A549 (cell line): ENCODE results near the gene GPHB5. TPM values are rescaled to one million over a fixed set of nuclear protein-coding genes. Genes with fewer than 3 reads are reported as not detected.

Experiments used
- ATAC-seq, 2 experiments: fragments of 200-7000 bp in 1 of 2; fragments of >200 bp in 1 of 2; cut with Nextera tagmentation in 1 of 2; cut with Tn5 transposase in 1 of 2; 3 replicates each; pipeline versions ENCODE4 v1.8.0 to v1.9.1; 2018 to 2020; ENCODE audit warnings: mild to moderate bottlenecking in 1 of 2, moderate library complexity in 1 of 2
- CTCF ChIA-PET: fragments of 300-600 bp; sonication (Branson Sonifier 250); formaldehyde crosslinking; extraction: SDS; loops from one replicate; lab custom pipeline; 2021; ENCODE audit warnings: antibody characterized with exemption, inconsistent platforms; lab: Yijun Ruan, JAX
- POLR2A ChIA-PET: fragments of 350-600 bp; formaldehyde crosslinking; extraction: SDS; loops from one replicate; lab custom pipeline; 2021; ENCODE audit warnings: antibody characterized with exemption, inconsistent platforms; lab: Yijun Ruan, JAX
- DNase-seq, 2 experiments: peaks; one replicate each; pipeline versions ENCODE4 v3.0.0 to v3.0.0-alpha.2; 2011 to 2016; ENCODE audit warnings: low read depth in 1 of 2, low spot score in 1 of 2
- FAIRE-seq: peaks from 2 replicates; lab custom pipeline; 2011; peaks lifted over from hg19 to GRCh38; lab: Jason Lieb, UNC
- H3K27ac ChIP-seq, 2 experiments: fragments of >200 bp; sonication (Bioruptor Twin); formaldehyde crosslinking; 3 replicates each; pipeline ENCODE4 v1.5.1; 2016 to 2017
- H3K4me1 ChIP-seq: fragments of >200 bp; sonication (Bioruptor Twin); formaldehyde crosslinking; 3 replicates; pipeline ENCODE4 v1.6.1; 2016
- H3K4me2 ChIP-seq: fragments of >200 bp; sonication (Bioruptor Twin); formaldehyde crosslinking; 3 replicates; pipeline ENCODE4 v1.6.1; 2016
- H3K4me3 ChIP-seq: fragments of >200 bp; sonication (Bioruptor Twin); formaldehyde crosslinking; 3 replicates; pipeline ENCODE4 v1.5.1; 2016
- H3K9me3 ChIP-seq: fragments of >200 bp; sonication (Bioruptor Twin); formaldehyde crosslinking; 3 replicates; pipeline ENCODE4 v1.6.1; 2016
- BHLHE40 ChIP-seq: IDR thresholded peaks from 2 replicates; pipeline ENCODE4 v1.6.1; 2012; ENCODE audit warnings: low read depth, low read length, inconsistent platforms
- CBX2 ChIP-seq: fragments of 200-600 bp; sonication (generic); IDR thresholded peaks from 2 replicates; pipeline ENCODE4 v1.6.1; 2016; ENCODE audit warnings: low read depth, mild to moderate bottlenecking, borderline replicate concordance
- CHD2 ChIP-seq: fragments of 150-350 bp; IDR thresholded peaks from 2 replicates; pipeline ENCODE4 v1.6.1; 2014; ENCODE audit warnings: low read length; ENCODE audit not compliant: partially characterized antibody
- EHMT2 ChIP-seq: fragments of 200-600 bp; sonication (generic); IDR thresholded peaks from 2 replicates; pipeline ENCODE4 v1.6.1; 2016; ENCODE audit warnings: antibody characterized with exemption, low read depth, mild to moderate bottlenecking, moderate library complexity
- FOSB ChIP-seq: fragments of 250-450 bp; sonication (Bioruptor Pico); IDR thresholded peaks from 2 replicates; pipeline ENCODE4 v1.5.0; 2020; ENCODE audit warnings: mild to moderate bottlenecking, moderate library complexity
- GATA3 ChIP-seq: IDR thresholded peaks from 2 replicates; pipeline ENCODE4 v1.6.1; 2012; ENCODE audit warnings: borderline replicate concordance
- HEYL ChIP-seq: fragments of 250-450 bp; sonication (Bioruptor Pico); IDR thresholded peaks from 2 replicates; pipeline ENCODE4 v1.8.0; 2021; ENCODE audit warnings: mild to moderate bottlenecking, moderate library complexity
- HOXB13 ChIP-seq: fragments of 250-450 bp; sonication (Bioruptor Pico); IDR thresholded peaks from 2 replicates; pipeline ENCODE4 v1.5.0; 2020; ENCODE audit warnings: low read depth, mild to moderate bottlenecking, moderate library complexity
- HOXB5 ChIP-seq: fragments of 250-450 bp; sonication (Bioruptor Pico); IDR thresholded peaks from 2 replicates; pipeline ENCODE4 v1.5.0; 2020; ENCODE audit warnings: mild to moderate bottlenecking, moderate library complexity
- KDM1A ChIP-seq: fragments of 200-600 bp; sonication (generic); IDR thresholded peaks from 2 replicates; pipeline ENCODE4 v1.6.1; 2016; ENCODE audit warnings: low read depth, mild to moderate bottlenecking
- NFE2L2 ChIP-seq: fragments of 150-350 bp; conservative IDR thresholded peaks from 2 replicates; pipeline ENCODE4 v1.6.1; 2014; ENCODE audit warnings: low read length
- PHF8 ChIP-seq: fragments of 200-600 bp; sonication (generic); IDR thresholded peaks from 2 replicates; pipeline ENCODE4 v1.6.1; 2016; ENCODE audit warnings: low read depth, mild to moderate bottlenecking, antibody characterized with exemption, moderate library complexity, borderline replicate concordance
- POLR2AphosphoS2 ChIP-seq: conservative IDR thresholded peaks from 2 replicates; pipeline ENCODE4 v1.6.1; 2012; ENCODE audit warnings: low read length, improper control_type of control experiment, inconsistent platforms
- RARB ChIP-seq: fragments of 250-450 bp; sonication (Bioruptor Pico); IDR thresholded peaks from 2 replicates; pipeline ENCODE4 v1.8.0; 2021; ENCODE audit warnings: mild to moderate bottlenecking, moderate library complexity
- RCOR1 ChIP-seq: fragments of 150-350 bp; IDR thresholded peaks from 2 replicates; pipeline ENCODE4 v1.6.1; 2014; ENCODE audit warnings: antibody characterized with exemption, low read length, low read depth
- RNF2 ChIP-seq: fragments of 200-600 bp; sonication (generic); IDR thresholded peaks from 2 replicates; pipeline ENCODE4 v1.6.1; 2016; ENCODE audit warnings: low read depth, mild to moderate bottlenecking, antibody characterized with exemption, moderate library complexity, borderline replicate concordance
- SREBF2 ChIP-seq: fragments of 450-650 bp; IDR thresholded peaks from 2 replicates; pipeline ENCODE4 v1.6.1; 2014; ENCODE audit warnings: mild to moderate bottlenecking, moderate library complexity
- TFCP2L1 ChIP-seq: fragments of 250-450 bp; sonication (Bioruptor Pico); IDR thresholded peaks from 2 replicates; pipeline ENCODE4 v1.5.0; 2021; ENCODE audit warnings: mild to moderate bottlenecking
- ZFP36 ChIP-seq: fragments of 450-650 bp; IDR thresholded peaks from 2 replicates; pipeline ENCODE4 v1.6.1; 2014; ENCODE audit warnings: borderline replicate concordance; ENCODE audit not compliant: partially characterized antibody
- ZNF302 ChIP-seq: fragments of 250-450 bp; sonication (Bioruptor Pico); IDR thresholded peaks from 2 replicates; pipeline ENCODE4 v1.9.0; 2021; ENCODE audit warnings: inconsistent platforms, mild to moderate bottlenecking, moderate library complexity
- WGBS: methylation state at CpG from one replicate; pipeline ENCODE4 v1.1.6; 2017; ENCODE audit errors: missing lambda C conversion rate; 5-methylcytosine and 5-hydroxymethylcytosine counted together
- polyA plus RNA-seq, 4 experiments: library from polyadenylated mRNA; depleted of rRNA in 3 of 4; stranded (reverse); fragments of >200 nt; fragmentation: RNase III in 1 of 4; extraction: RNeasy Plus Mini Kit Qiagen cat#74134 plus additional on column Dnase treatment in 1 of 4; gene quantifications; 2 replicates in 3 of 4; 3 replicates in 1 of 4; pipeline ENCODE4 v1.2.3, GENCODE V29; 2011 to 2017
- TF ChIP-seq, protein P1 (sequence below): fragments of 150-350 bp; IDR thresholded peaks from 2 replicates; pipeline ENCODE4 v1.6.1; 2014; ENCODE audit warnings: low read depth, mild to moderate bottlenecking, low read length
- TF ChIP-seq, protein P2 (sequence below): fragments of >200 bp; sonication (Bioruptor Twin); formaldehyde crosslinking; IDR thresholded peaks from 3 replicates; pipeline ENCODE4 v1.6.1; 2016
- TF ChIP-seq, protein P3 (sequence below): fragments of 200-600 bp; sonication (generic); IDR thresholded peaks from 2 replicates; pipeline ENCODE4 v1.6.1; 2016; ENCODE audit warnings: antibody characterized with exemption, mild to moderate bottlenecking, moderate library complexity
- TF ChIP-seq, protein P4 (sequence below): fragments of 250-450 bp; sonication (Bioruptor Pico); IDR thresholded peaks from 2 replicates; pipeline ENCODE4 v1.5.0; 2021; ENCODE audit warnings: mild to moderate bottlenecking, moderate library complexity, borderline replicate concordance

GPHB5 gene
- polyA plus RNA-seq, 2 of the 4 experiments (the other 2 are of a cell fraction), result not detected

DNA sequence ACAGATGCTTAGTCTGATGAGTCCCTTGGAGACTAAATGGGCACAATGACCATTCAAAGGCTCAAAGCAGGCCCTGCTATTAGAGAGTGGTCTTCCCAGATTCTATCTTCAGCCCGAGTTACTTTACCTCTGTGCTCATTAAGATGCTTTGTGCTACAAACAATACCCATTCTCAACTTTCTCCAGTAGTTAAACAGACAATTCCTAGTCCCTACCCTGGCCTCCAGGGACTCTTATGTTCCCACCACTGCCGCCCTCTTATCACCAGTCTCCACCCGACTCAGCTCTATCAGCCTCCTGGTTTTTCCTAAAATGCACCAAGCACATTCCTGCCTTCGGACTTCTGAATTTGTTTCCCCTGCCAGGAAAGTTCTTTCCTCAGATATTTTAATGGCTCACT is 25.6 kb upstream of the GPHB5 start (continued):
- TF ChIP-seq CHD2 (no peak), HOXB5 (no peak)
- TF ChIP-seq, all 56 proteins: peak for 0

DNA sequence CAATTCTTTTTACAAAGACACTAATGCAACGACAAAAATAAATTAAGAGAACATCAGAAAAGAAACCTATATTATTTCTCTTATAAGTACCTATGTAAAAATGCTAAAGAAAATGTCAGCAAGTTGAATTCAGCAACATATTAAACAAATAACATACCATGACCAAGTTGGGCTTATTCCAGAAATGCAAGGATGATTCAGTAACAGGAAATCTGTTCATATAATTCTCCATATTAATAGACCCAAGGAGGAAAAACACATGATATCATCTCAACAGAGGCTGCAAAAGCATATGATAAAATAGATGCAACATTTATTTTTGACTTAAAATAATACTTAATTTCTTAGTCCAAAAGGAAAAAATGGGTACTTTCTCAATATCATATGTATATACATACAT is 25.1 kb upstream of the GPHB5 start:
- Histone ChIP-seq H3K4me2 (no peak overlapping the region), H3K27ac (no peak overlapping the region), H3K9me3 (no peaks in the 10 kb centered on the region), H3K4me3 (no peak overlapping the region), H3K4me1 (peaks cover 7% of the 10 kb centered on the region; the same call in 1 of the 3 replicates)
- CTCF ChIA-PET, result no interaction called here
- TF ChIP-seq EHMT2 (no peak), KDM1A (no peak), RARB (no peak)
- TF ChIP-seq, protein P1, sequence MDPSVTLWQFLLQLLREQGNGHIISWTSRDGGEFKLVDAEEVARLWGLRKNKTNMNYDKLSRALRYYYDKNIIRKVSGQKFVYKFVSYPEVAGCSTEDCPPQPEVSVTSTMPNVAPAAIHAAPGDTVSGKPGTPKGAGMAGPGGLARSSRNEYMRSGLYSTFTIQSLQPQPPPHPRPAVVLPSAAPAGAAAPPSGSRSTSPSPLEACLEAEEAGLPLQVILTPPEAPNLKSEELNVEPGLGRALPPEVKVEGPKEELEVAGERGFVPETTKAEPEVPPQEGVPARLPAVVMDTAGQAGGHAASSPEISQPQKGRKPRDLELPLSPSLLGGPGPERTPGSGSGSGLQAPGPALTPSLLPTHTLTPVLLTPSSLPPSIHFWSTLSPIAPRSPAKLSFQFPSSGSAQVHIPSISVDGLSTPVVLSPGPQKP, result no peak
- POLR2A ChIA-PET, result no interaction called here
- ATAC-seq (no peak), FAIRE-seq (no peak), DNase-seq (no peak)
- WGBS, result 67% methylated on average over 1 of the region's 1 CpG

DNA sequence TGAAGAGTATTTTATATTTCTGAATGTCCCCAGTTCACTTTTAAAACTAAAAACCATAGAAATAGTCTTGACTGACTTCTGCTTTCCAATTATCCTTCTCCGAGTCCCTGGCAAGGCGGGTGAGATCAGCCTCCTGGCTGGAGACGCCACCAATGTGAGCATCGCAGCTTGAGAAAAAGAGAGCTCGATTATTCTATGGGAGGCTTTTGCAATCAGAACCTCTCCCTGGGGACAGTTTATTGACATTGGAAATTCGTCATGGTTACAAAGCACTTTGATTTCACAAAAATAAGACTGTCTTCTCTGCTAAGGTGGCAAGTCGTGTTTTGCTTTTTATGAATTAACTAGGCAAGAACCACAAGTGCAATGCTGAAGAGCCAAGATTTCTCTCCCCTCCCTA is 23.6 kb upstream of the GPHB5 start:
- Histone ChIP-seq H3K4me1 (peaks cover 7% of the 10 kb centered on the region; the same call in 1 of the 3 replicates), H3K4me2 (peak overlapping the region; percentile 32), H3K4me3 (no peak overlapping the region), H3K27ac (no peak overlapping the region), H3K9me3 (no peaks in the 10 kb centered on the region)
- WGBS, result 31% methylated on average over 7 of the region's 7 CpGs
- FAIRE-seq (no peak), DNase-seq (peak in 1 of 2 experiments; percentile 23), ATAC-seq (peak; percentile 30 to 49; a peak in 2 of 6 replicates)
- ChIA-PET CTCF (interaction anchor here (0.6 kb wide), 1 partner anchor 69 kb away, joined by 3 read pairs; no protein-coding TSS in a partner anchor), POLR2A (no interaction called here)
- TF ChIP-seq HEYL (CRISPR knock-in tag) (no peak), RNF2 (no peak), PHF8 (no peak), GATA3 (no peak), HOXB13 (CRISPR knock-in tag) (no peak), SREBF2 (no peak), ZFP36 (no peak), BHLHE40 (no peak), CBX2 (no peak), FOSB (CRISPR knock-in tag) (no peak)
- TF ChIP-seq, protein P2, sequence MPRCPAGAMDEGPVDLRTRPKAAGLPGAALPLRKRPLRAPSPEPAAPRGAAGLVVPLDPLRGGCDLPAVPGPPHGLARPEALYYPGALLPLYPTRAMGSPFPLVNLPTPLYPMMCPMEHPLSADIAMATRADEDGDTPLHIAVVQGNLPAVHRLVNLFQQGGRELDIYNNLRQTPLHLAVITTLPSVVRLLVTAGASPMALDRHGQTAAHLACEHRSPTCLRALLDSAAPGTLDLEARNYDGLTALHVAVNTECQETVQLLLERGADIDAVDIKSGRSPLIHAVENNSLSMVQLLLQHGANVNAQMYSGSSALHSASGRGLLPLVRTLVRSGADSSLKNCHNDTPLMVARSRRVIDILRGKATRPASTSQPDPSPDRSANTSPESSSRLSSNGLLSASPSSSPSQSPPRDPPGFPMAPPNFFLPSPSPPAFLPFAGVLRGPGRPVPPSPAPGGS, result no peak

DNA sequence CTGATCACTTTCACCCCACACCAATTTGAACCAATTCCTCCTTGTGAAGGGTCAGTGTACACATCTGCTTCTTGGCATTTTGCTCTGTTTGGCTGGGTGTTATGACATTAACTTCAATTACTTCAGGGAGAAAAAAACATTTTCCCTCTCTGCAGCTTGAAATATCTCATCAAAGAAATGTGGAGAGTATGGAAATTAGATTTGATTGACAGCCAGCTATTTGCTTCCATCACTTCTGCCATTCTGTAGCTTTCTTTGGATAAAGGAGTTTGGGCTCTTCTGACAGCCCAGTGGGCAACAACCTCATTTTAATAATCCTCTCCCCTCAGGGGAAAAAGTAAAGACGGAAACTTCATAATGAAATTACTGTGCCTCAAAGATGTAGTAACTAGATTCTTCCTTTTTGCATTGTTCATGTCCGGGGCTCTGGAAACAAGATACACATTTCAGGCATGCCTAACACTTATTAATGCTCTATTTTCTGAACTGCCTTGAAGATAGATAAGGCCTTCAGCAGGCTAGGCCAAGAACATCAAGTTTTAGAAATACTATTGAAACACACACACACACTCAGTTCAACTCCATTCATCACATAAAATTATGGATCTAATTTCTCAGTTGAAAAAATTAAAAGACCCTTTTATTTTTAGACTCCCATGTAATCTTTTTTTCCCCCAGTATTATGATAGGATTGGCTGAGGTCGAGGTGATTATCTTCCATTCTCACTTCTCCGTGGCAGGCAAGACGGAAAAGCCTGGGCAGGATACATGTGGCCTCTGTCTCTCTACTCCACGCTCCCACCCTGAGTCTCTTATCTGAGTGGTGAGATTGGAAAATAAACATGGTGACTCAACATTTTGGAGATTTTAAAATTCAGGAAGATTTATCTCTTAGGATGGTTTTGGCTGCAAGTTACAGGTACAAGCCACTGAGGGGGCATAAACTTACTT is 10.3 kb upstream of the GPHB5 start:
- ChIA-PET CTCF (no interaction called here), POLR2A (no interaction called here)
- H3K9me3 ChIP-seq, result no peaks in the 10 kb centered on the region
- no peak overlapping the region for H3K4me3 ChIP-seq
- no peak overlapping the region for H3K4me2 ChIP-seq
- no peak overlapping the region for H3K27ac ChIP-seq
- DNase-seq, result no peak
- ATAC-seq, result no peak
- WGBS, result 50% methylated on average over 6 of the region's 6 CpGs
- no peaks in the 10 kb centered on the region for H3K4me1 ChIP-seq
- FAIRE-seq, result no peak
- TF ChIP-seq RARB (no peak), CBX2 (no peak), NFE2L2 (no peak), POLR2AphosphoS2 (no peak), KDM1A (no peak), ZNF302 (CRISPR knock-in tag) (no peak), TFCP2L1 (no peak), RCOR1 (no peak)
- TF ChIP-seq, protein P3, sequence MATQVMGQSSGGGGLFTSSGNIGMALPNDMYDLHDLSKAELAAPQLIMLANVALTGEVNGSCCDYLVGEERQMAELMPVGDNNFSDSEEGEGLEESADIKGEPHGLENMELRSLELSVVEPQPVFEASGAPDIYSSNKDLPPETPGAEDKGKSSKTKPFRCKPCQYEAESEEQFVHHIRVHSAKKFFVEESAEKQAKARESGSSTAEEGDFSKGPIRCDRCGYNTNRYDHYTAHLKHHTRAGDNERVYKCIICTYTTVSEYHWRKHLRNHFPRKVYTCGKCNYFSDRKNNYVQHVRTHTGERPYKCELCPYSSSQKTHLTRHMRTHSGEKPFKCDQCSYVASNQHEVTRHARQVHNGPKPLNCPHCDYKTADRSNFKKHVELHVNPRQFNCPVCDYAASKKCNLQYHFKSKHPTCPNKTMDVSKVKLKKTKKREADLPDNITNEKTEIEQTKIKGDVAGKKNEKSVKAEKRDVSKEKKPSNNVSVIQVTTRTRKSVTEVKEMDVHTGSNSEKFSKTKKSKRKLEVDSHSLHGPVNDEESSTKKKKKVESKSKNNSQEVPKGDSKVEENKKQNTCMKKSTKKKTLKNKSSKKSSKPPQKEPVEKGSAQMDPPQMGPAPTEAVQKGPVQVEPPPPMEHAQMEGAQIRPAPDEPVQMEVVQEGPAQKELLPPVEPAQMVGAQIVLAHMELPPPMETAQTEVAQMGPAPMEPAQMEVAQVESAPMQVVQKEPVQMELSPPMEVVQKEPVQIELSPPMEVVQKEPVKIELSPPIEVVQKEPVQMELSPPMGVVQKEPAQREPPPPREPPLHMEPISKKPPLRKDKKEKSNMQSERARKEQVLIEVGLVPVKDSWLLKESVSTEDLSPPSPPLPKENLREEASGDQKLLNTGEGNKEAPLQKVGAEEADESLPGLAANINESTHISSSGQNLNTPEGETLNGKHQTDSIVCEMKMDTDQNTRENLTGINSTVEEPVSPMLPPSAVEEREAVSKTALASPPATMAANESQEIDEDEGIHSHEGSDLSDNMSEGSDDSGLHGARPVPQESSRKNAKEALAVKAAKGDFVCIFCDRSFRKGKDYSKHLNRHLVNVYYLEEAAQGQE, result no peak
- TF ChIP-seq, protein P4, sequence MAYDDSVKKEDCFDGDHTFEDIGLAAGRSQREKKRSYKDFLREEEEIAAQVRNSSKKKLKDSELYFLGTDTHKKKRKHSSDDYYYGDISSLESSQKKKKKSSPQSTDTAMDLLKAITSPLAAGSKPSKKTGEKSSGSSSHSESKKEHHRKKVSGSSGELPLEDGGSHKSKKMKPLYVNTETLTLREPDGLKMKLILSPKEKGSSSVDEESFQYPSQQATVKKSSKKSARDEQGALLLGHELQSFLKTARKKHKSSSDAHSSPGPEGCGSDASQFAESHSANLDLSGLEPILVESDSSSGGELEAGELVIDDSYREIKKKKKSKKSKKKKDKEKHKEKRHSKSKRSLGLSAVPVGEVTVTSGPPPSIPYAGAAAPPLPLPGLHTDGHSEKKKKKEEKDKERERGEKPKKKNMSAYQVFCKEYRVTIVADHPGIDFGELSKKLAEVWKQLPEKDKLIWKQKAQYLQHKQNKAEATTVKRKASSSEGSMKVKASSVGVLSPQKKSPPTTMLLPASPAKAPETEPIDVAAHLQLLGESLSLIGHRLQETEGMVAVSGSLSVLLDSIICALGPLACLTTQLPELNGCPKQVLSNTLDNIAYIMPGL (CRISPR knock-in tag), result no peak
